Left renal pelvis (tissue), 4 donors: ENCODE data around the gene SLC9A6. TPM values are rescaled to one million over a fixed set of nuclear protein-coding genes. Genes with fewer than 3 reads are reported as not detected.
"Not testable (repeated sequence)": the region's sequence is repeated elsewhere in the genome, so short reads cannot be mapped to it uniquely, and the experiment has no call there.

Experiments
- DNase-seq, 4 donors: peaks; one replicate each; pipeline ENCODE4 v3.0.0-alpha.2; 2013; ENCODE audit warnings: low read depth in 4 of 4, low spot score in 3 of 4
- polyA plus RNA-seq, 4 donors: library from polyadenylated mRNA; unstranded; fragments of 120-200 nt; gene quantifications; one replicate each; pipeline ENCODE4 v1.2.1, GENCODE V29; 2013; ENCODE audit not compliant: insufficient read length in 4 of 4

Gene SLC9A6
- polyA plus RNA-seq, 4 donors = 11.8 to 18.3 (median 16.8) TPM

GRCh38 chrX:136059350-136059749, 74.1 kb downstream of the SLC9A6 start:
- DNase-seq = no peak

DNA sequence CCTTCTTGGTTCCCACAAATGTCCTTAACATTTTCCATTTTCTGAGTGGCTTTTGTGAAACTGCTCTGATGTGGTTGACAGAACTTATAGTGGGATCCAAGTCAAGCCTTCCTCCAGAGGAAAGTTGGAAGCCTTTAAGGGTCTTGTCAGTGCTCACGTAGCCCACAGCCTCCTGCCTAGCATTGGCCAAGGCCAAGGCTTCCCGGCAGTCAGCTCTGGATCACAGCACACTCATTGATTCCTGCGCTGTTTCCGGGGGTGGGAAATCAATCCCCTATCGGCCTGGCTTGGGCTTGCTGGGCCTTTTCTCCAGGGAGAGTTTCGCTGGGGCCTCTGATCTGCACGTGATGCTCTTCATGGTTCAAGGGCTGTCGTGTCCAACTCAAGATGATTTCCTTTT, 76.1 kb downstream of the SLC9A6 start:
- DNase-seq = no peak

GRCh38 chrX:136061696-136062095, 76.5 kb downstream of the SLC9A6 start:
- DNase-seq = no peak

DNA sequence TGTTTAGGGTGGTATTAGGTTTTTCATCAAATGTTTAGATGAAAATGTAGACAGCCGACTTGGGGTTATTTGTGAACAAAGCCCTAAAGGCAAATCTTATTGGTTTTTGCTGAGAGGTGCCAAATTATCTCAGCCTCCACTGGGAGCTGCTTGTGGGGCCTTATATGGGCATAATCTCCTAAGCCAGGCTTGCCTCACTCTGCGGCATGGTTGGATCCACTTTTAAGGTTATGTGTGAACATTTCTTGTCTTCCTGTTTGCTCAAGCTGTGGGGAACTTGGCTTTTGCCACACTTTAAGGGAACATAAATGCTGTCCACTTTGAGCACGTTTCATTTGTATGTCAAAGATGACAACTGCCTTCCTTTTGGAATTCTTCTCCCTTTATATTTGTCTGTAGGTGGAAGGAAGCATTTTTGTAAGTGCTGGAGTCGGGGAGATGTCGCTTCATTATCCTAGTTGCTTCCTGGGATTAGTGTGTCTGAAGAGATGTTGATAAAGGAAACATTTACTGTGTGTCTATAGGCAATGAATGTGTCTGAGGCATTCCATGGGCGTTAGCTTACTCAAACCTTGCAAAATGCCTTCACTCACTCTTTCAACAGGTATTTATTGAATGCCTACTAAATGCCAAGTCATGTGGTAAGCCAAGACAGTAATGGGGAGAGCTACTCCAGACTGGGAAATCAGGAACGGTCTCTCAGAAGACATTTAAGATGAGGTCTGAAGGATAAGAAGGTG, 78.3 kb downstream of the SLC9A6 start:
- DNase-seq = no peak

GRCh38 chrX:136064661-136065043, 79.4 kb downstream of the SLC9A6 start:
- no peak for DNase-seq

DNA sequence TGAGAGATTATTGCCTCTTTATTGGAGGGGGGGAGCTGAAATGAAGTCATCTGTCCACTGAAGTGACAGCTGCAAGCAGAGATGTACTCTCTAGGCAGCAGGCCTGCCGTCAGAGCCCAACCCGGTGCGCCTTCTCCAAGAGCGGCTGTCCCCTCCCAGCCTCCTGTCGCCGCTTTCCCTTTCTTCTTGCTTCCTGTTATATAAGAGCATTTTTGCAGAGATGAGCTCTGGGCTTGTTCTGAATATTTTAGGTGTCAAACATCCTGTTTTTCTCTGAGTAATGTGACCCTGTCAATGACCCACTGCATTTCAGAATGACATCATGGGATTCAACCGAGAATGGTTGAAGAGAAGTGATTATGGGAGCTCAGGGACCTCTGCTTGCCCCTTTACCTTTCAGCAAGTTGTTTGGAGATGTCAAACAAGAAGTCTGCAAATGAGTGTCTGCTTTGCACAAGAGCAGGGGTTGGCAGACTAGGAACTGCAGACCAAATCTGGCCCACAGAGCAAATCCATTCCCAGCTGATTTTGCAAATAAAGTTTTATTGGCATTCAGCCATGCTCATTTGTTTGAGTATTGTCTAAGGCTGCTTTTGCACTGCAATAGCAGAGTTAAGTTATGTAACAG, 79.9 kb downstream of the SLC9A6 start:
- no peak for DNase-seq

- no peak for DNase-seq
These were observed 81.9 kb downstream of the SLC9A6 start for GRCh38 chrX:136067097-136067496.

GRCh38 chrX:136067966-136068365, 82.7 kb downstream of the SLC9A6 start:
- DNase-seq = no peak

- no peak for DNase-seq
These were observed 91.7 kb downstream of the SLC9A6 start for GRCh38 chrX:136076942-136077341.

DNA sequence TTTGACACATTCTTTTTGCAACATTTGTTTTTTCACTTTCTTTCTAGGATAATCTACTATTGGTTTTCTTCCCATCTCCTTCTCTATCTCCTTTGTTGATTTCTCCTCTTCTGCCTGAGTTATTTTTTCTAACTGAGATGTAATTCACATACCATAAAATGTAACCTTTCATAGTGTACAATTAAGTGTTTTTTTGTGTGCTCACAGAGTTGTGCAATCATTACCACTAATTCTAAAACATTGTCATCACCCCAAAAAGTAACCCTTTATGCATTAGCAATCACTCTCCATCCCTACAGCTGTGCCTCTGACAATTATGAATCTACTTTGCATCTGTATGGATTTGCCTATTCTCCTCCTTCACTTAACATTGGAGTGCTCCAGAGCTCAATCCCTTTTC, 95.5 kb downstream of the SLC9A6 start:
- DNase-seq = no peak

DNA sequence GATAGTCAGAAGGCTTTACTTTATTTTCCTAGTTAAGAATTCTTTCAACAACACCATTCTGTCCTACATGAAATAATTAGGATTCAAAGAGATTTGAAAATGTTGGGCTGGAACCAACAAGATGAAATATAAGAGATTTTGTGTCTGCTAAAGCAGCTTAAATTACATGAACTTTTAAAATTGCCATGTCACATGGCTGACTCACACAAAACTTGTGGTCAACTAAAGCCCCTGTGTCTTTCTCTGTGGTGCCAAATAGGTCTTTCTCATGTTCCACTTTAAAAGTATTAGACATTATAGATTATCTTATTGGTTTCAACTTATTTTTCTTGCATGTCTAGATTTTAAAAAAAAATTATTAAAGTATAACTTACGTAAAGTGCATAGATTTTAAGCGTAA, 101.3 kb downstream of the SLC9A6 start:
- DNase-seq = no peak

DNA sequence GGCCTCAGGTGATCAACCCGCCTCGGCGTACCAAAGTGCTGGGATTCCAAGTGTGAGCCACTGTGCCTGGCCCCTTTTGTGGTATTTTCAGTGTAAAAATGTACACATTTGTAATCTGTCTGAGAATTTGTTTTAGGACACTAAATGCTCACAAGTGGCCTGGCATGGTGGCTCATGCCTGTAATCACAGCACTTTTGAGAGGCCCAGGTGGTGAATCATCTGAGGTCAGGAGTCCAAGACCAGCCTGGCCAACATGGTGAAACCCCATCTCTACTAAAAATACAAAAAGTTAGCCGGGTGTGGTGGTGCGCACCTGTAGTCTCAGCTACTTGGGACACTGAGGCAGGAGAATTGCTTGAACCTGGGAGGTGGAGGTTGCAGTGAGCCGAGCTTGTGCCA, 106.7 kb downstream of the SLC9A6 start:
- not testable (repeated sequence) for DNase-seq

GRCh38 chrX:136094962-136095361, 109.7 kb downstream of the SLC9A6 start:
- DNase-seq = no peak

Other genes starting within 250 kb of the SLC9A6 start
- gene CT45A3, start 217.2 kb upstream of the SLC9A6 start, polyA plus RNA-seq = not detected
- not detected for gene CT45A5, start 199.9 kb upstream of the SLC9A6 start, polyA plus RNA-seq
- not detected for gene CT45A6, start 182.6 kb upstream of the SLC9A6 start, polyA plus RNA-seq
- gene CT45A2, start 165.4 kb upstream of the SLC9A6 start, polyA plus RNA-seq = not detected
- gene CT45A7, start 148.2 kb upstream of the SLC9A6 start, polyA plus RNA-seq = under 1 TPM in 1 of 4 donors, not detected in 3; 0.29 TPM
- gene CT45A8, start 130.9 kb upstream of the SLC9A6 start, polyA plus RNA-seq = not detected
- not detected for gene CT45A9, start 113.6 kb upstream of the SLC9A6 start, polyA plus RNA-seq
- not detected for gene CT45A10, start 92.0 kb upstream of the SLC9A6 start, polyA plus RNA-seq
- gene SAGE1, start 91.7 kb upstream of the SLC9A6 start, polyA plus RNA-seq = not detected
- gene MMGT1, start 11.4 kb upstream of the SLC9A6 start, polyA plus RNA-seq = 10 to 100 TPM; 26.8 to 34.0 (median 28.6) TPM
- 100 to 1,000 TPM in 1 of 4 donors, 10 to 100 TPM in 3; 53.1 to 206 (median 77.2) TPM for gene FHL1, start 162.1 kb downstream of the SLC9A6 start, polyA plus RNA-seq